HUES48 (cell line): ENCODE data around the gene ZCWPW2.
A peak's percentile ranks its signal among the peaks of the same experiment; 100 is the strongest.

Experiments
- H3K27ac ChIP-seq: one replicate; pipeline ENCODE4 v1.7.0; 2013; ENCODE audit warnings: low read depth, low read length, inconsistent platforms
- H3K27me3 ChIP-seq: 2 replicates; pipeline ENCODE4 v1.6.1; 2013; ENCODE audit warnings: mild to moderate bottlenecking, low read length; ENCODE audit not compliant: control insufficient read depth, insufficient read depth
- H3K36me3 ChIP-seq: 2 replicates; pipeline ENCODE4 v1.6.1; 2013; ENCODE audit warnings: low read length; ENCODE audit not compliant: control insufficient read depth, insufficient read depth
- H3K4me1 ChIP-seq: 2 replicates; pipeline ENCODE4 v1.6.1; 2013; ENCODE audit warnings: mild to moderate bottlenecking, low read length; ENCODE audit not compliant: control insufficient read depth, insufficient read depth
- H3K4me3 ChIP-seq: 2 replicates; pipeline ENCODE4 v1.5.1; 2013; ENCODE audit warnings: mild to moderate bottlenecking, low read depth, low read length
- H3K9ac ChIP-seq: 2 replicates; pipeline ENCODE4 v1.6.1; 2013; ENCODE audit warnings: mild to moderate bottlenecking, low read depth, low read length, moderate library complexity
- H3K9me3 ChIP-seq: 2 replicates; pipeline ENCODE4 v1.6.1; 2013; ENCODE audit warnings: low read length; ENCODE audit not compliant: control insufficient read depth, insufficient read depth

ZCWPW2 gene

DNA sequence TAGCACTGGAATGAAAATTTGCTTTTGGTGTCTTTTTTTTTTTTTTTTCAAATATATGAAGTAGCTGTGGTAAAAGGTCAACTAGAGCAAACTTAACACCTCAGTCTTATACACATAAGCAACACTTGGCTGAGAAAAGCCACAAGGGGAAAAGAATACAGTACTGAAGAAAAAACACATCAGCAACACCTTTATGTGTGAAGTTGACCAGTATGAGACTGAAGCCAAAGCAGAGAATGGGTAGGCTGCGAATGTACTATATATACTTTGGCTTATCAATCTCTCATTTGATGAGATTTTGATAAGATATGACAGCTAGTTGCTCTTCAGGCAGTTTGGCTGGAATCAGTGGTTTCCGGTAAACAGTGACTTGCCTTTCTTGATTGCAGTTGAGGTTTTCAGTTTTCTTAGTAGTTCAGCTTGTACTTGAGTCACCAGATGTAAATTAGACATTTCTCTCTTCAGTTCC lies 22.0 kb upstream of the ZCWPW2 start:
- Histone ChIP-seq H3K36me3 (peaks cover 38% of the 10 kb centered on the region), H3K9me3 (no peaks in the 10 kb centered on the region), H3K9ac (no peak overlapping the region), H3K4me3 (no peak overlapping the region), H3K27me3 (no peaks in the 10 kb centered on the region), H3K4me1 (no peaks in the 10 kb centered on the region), H3K27ac (no peak overlapping the region)

DNA sequence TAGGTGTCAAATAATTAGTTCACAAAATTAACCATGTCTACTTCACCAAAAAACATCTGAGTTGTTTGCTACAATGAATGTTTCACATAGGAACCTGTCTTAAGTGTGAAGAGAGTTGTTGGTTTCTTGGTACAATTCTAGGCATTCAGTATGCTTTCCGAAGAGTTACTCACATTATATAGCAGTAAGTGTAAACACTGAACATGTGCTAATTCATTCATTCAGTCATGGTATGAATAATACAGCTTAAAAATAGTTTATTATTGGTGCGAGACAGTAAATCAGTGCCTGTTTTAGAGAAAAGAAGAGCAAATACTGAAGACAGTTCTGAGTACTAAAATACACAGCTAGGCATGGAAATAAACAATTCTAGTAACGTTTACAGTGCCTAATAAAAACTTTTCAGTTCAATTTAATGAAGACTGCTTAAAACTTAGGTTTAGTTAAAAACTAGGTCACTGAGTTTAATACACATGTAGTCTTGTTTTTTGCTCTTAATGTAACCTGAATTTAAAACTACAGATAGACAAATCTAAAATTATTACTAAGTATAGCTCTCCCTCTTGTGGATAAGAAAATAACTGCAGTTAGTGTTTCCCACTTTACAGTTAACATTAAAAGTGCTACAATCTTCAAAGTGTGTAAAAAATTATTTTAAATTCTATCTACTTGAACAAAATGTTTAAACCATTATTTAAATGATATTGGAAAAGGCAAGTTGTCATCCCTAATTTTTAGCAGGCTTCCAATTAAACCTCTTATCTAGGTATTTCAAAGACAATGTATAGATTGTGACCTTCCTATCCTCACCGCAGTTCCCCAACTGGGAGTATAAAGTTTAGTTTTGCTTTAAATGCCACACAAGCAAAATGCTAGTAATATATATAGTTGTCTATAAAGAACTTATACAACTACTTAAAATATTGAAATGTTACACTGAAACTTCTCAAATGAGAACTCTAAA lies 20.1 kb upstream of the ZCWPW2 start:
- Histone ChIP-seq H3K4me3 (no peak overlapping the region), H3K36me3 (peaks cover 41% of the 10 kb centered on the region), H3K27me3 (no peaks in the 10 kb centered on the region), H3K9ac (no peak overlapping the region), H3K9me3 (no peaks in the 10 kb centered on the region), H3K27ac (no peak overlapping the region), H3K4me1 (no peaks in the 10 kb centered on the region)

DNA sequence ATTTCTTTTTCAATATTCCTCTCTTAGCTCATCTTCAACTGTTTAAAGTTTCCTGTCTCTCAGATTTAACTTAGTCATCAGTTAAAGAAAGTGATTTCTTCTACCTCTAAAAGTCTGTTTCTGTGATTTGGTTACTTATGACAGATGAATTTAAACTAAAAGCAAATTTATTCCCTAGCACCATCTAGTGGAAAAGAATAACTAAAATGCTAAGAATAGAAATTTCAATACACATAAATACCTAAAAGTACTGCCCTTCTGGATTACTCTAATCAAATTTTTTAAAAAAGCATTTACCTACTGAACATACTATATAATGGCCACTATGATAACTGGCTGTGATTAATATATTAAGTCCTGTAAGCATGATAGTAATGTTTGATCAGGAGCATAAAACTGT lies 14.0 kb upstream of the ZCWPW2 start:
- H3K4me1 ChIP-seq = no peaks in the 10 kb centered on the region
- H3K9ac ChIP-seq = no peak overlapping the region
- H3K4me3 ChIP-seq = no peak overlapping the region
- H3K27me3 ChIP-seq = no peaks in the 10 kb centered on the region
- no peak overlapping the region for H3K27ac ChIP-seq
- no peaks in the 10 kb centered on the region for H3K9me3 ChIP-seq
- peaks cover 64% of the 10 kb centered on the region for H3K36me3 ChIP-seq

DNA sequence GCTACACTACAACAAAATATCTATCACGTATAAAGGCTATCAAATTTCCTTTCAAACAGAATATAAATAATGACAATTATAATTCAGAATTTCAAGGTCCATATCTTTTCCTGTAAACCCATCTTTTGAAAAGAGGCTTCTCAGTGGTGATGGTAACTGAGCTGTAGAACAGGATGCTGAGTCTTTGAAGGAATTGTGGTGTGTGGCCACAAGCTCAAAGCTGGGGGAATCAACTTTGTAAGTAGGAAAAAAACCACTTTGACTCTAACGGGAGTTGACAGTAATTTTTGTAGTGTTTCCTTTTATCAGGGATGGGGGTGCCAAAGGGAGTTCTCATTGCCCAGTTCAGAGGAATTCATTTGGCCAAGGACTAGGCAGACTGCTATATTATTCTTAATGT lies 13.3 kb upstream of the ZCWPW2 start:
- Histone ChIP-seq H3K36me3 (peaks cover 71% of the 10 kb centered on the region), H3K27ac (no peak overlapping the region), H3K4me3 (no peak overlapping the region), H3K27me3 (no peaks in the 10 kb centered on the region), H3K9ac (no peak overlapping the region), H3K4me1 (no peaks in the 10 kb centered on the region), H3K9me3 (no peaks in the 10 kb centered on the region)

DNA sequence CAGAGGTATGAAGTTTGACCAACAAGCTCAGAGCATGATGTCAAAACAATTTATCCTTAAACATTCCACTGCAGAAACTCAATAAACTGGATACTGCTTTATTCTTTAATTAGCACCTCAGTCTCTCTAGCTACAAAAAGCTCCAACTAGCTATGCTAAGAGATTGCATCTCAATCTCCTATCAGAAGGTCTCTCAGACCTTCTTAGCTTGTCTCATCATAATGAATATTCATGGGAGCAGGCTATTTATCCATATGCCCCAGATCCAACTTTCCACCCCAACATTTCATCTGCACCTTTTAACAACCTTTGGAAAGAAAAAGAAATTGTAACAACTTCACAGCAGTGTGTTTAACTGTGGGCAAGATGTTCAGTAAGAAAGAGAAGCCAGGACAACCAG lies 11.3 kb upstream of the ZCWPW2 start:
- no peak overlapping the region for H3K27ac ChIP-seq
- H3K4me3 ChIP-seq = no peak overlapping the region
- no peaks in the 10 kb centered on the region for H3K9me3 ChIP-seq
- peaks cover 57% of the 10 kb centered on the region for H3K36me3 ChIP-seq
- no peaks in the 10 kb centered on the region for H3K27me3 ChIP-seq
- H3K9ac ChIP-seq = no peak overlapping the region
- H3K4me1 ChIP-seq = no peaks in the 10 kb centered on the region

DNA sequence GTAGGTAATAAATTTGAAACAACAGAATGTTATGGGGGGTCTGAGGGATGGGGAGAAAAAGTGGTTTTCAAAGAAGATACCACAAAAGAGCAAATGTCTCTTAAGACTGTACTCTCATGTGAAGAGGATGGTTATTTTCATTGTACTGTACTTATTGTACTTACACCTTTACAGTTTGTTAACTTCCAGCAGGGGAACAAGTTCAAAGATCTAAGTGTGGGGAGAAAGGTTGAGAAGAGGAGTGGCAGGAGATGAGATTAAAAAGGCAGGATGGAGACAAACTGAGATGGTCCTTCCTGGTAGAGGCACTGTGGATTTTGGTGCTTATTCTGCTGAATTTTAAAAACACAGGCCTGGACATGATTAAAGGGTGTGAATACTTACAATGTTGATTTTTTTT lies 5.4 kb upstream of the ZCWPW2 start:
- Histone ChIP-seq H3K9ac (no peak overlapping the region), H3K27ac (no peak overlapping the region), H3K4me3 (no peak overlapping the region), H3K36me3 (peaks cover 22% of the 10 kb centered on the region), H3K4me1 (peaks cover 8% of the 10 kb centered on the region; the same call in 1 of the 2 replicates), H3K27me3 (no peaks in the 10 kb centered on the region), H3K9me3 (no peaks in the 10 kb centered on the region)

DNA sequence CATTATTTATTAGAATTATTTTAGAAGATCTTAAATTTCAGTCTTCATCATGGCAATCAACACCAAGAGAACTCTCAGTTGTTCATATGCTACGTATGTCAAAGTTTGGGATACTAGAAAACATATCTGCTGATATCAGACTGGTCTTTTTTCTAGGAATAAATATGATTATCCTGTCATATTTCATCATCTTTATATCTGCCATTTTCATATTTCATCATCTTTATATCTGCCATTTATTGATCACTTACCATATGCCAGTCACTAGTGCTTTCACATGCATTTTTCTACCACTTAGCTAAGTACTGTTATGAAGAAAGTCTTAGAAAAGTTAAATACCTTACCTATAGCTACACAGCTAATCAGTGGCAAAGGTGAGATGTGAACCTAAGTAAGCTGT lies 2.8 kb upstream of the ZCWPW2 start:
- Histone ChIP-seq H3K27me3 (no peaks in the 10 kb centered on the region), H3K27ac (no peak overlapping the region), H3K9ac (no peak overlapping the region), H3K9me3 (no peaks in the 10 kb centered on the region), H3K36me3 (no peaks in the 10 kb centered on the region), H3K4me1 (peaks cover 8% of the 10 kb centered on the region; the same call in 1 of the 2 replicates), H3K4me3 (no peak overlapping the region)

DNA sequence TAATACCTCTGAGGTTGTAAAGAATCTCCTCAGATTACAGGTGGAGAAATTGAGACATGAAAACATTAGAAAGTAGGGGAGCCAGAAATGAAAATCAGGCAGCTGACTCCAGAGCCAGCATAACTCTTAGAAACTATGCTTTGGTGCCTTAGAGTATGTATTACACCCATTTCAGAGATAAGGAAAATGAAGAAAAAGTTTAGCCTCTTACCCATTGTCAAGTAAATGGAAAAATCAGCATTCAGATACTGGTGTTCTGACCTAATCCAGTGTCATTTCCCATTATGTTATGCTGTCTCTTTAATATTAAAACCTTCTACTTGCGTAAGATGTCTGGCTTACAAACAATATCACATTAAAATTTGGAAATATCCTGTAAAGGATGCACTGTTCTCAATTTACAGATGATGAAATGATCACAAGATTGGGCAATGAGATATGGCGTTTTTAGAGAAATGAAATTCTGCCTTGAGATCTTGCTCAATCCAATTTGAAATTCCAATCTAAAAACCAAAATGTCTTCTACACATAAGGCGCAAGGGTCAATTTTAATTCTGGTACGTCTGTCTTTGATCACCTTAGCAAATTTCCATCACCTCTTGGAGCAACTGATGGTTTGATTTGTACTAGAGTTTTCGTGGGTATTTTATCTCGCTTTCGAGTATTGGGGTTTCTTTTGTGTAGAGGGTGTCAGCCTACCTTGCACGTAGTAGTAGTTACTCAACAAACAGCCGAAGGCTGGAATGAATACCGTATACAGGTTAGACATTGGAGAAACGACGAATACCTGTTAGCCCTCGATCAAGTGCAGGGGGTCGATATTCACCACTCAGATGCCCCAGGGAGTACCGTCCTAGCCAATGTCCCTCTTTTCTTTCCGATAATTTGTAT lies 902 bp upstream of the ZCWPW2 start:
- Histone ChIP-seq H3K9me3 (no peaks in the 10 kb centered on the region), H3K4me1 (peaks cover 8% of the 10 kb centered on the region; the same call in 1 of the 2 replicates), H3K4me3 (peak overlapping the region; percentile 97), H3K36me3 (no peaks in the 10 kb centered on the region), H3K27ac (peak overlapping the region; percentile 99), H3K9ac (peak overlapping the region; percentile 94), H3K27me3 (no peaks in the 10 kb centered on the region)

DNA sequence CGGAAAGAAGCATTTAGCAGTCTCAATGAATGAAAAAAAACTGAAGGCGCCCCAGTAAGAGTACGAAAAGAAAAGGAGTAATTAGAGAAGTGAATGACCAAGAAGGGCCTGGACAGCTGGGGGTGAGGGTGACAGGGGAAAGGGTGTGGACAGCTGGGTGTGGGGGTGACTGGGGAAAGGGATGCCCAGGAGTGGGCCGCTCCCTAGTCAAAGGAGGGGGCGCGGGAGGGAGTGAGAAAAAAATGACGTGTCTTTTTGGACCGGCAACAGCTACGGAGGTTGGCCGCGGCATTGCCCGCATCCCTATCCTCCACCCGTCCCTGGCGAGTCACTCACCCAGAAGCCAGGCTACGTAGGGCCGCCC lies 274 bp upstream of the ZCWPW2 start:
- 0 out of 2 replicates have a peak, but pooled peaks cover under 1% of the 10 kb centered on the region for H3K9me3 ChIP-seq
- no peaks in the 10 kb centered on the region for H3K27me3 ChIP-seq
- peaks cover 8% of the 10 kb centered on the region; the same call in 1 of the 2 replicates for H3K4me1 ChIP-seq
- no peaks in the 10 kb centered on the region for H3K36me3 ChIP-seq
- H3K4me3 ChIP-seq = peak overlapping the region; percentile 97
- H3K27ac ChIP-seq = peak overlapping the region; percentile 99
- peak overlapping the region; percentile 94 for H3K9ac ChIP-seq

DNA sequence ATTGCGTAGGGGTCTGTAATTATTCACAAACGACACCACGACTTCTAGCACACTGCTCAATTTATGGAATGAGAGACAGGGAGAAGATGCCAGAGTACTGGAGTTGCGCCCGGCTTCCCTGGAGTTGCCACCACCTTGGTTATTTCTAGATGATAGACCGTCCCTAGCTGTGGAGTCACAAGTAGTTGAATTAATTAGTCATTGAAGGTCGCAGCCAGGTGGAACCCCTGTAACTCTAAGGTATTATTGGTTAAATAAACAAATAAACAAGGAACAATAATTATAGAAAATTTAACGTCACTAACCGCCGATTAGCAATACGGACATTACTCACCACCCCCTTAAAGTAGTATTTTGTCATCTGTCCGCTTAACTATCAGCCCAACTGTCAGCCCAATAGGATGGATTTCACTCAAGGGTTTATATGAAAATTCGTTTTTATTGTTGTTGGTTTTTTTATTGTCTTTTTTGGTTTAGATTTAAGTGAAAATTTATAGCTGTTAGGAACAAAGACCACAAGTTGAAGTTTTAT lies 1.0 kb downstream of the ZCWPW2 start:
- H3K9me3 ChIP-seq = peaks cover 9% of the 10 kb centered on the region; the same call in 1 of the 2 replicates

More for the DNA sequence above, 1.0 kb downstream of the ZCWPW2 start:
- Histone ChIP-seq H3K4me3 (peak overlapping the region; percentile 97), H3K4me1 (peaks cover 8% of the 10 kb centered on the region; the same call in 1 of the 2 replicates), H3K27ac (peak overlapping the region; percentile 99), H3K9ac (peak overlapping the region; percentile 94), H3K27me3 (no peaks in the 10 kb centered on the region), H3K36me3 (no peaks in the 10 kb centered on the region)
